GM12891 (cell line): ENCODE data around the gene CYP24A1.

Experiments
- DNase-seq: peaks from one replicate; pipeline ENCODE4 v3.0.0; 2011; ENCODE audit warnings: low spot score; ENCODE audit not compliant: insufficient read length
- FAIRE-seq: peaks from 2 replicates; lab custom pipeline; 2011; peaks lifted over from hg19 to GRCh38; lab: Jason Lieb, UNC
- PAX5 ChIP-seq: IDR thresholded peaks from 2 replicates; pipeline ENCODE4 v1.6.1; 2011; ENCODE audit warnings: low read length, moderate library complexity, mild to moderate bottlenecking; ENCODE audit not compliant: insufficient read depth, severe bottlenecking
- POLR2A ChIP-seq: IDR thresholded peaks from 2 replicates; pipeline ENCODE4 v1.6.1; 2011; ENCODE audit warnings: low read depth, low read length, control low read depth
- POLR2AphosphoS5 ChIP-seq: IDR thresholded peaks from 2 replicates; pipeline ENCODE4 v1.6.1; 2011; ENCODE audit warnings: low read depth, low read length, control low read depth
- POU2F2 ChIP-seq: IDR thresholded peaks from 2 replicates; pipeline ENCODE4 v1.6.1; 2011; ENCODE audit warnings: low read depth, mild to moderate bottlenecking, control low read depth, low read length, moderate library complexity
- SPI1 ChIP-seq: IDR thresholded peaks from 2 replicates; pipeline ENCODE4 v1.6.1; 2011; ENCODE audit warnings: low read depth, low read length, control low read depth
- TAF1 ChIP-seq: IDR thresholded peaks from 2 replicates; pipeline ENCODE4 v1.6.1; 2011; ENCODE audit warnings: low read depth, low read length, control low read depth

The CYP24A1 gene

GRCh38 chr20:54158856-54159418 lies 14.8 kb downstream of the CYP24A1 start:
- DNase-seq (no peak), FAIRE-seq (no peak)

DNA sequence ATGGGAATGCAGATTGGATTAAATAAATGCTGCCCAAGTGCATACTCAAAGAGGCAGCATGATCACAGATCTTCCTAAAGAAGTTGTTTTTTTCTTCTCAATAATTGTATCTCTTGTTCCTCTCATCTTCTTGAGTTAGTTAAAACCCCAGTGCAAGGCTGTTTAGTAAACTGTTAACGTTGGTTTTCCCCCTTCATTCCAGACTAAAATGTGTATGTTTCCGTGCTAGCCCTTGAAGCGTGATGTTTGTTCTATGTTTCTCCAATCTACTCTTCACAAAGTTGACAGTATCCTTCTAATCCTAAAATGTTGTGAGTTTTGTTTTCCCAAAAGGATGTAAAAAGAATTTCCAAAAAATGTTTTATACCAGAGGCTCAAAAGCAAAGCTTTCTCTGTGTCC lies 15.6 kb downstream of the CYP24A1 start:
- TF ChIP-seq POU2F2: no peak
- no peak for TF ChIP-seq PAX5
- TF ChIP-seq SPI1: no peak
- TF ChIP-seq POLR2A: no peak
- no peak for TF ChIP-seq TAF1
- no peak for TF ChIP-seq POLR2AphosphoS5
- no peak for FAIRE-seq
- no peak for DNase-seq

More at GRCh38 chr20:54158856-54159418, 14.8 kb downstream of the CYP24A1 start:
- TF ChIP-seq TAF1: no peak
- TF ChIP-seq POLR2AphosphoS5: no peak
- TF ChIP-seq POU2F2: no peak
- TF ChIP-seq POLR2A: no peak
- TF ChIP-seq SPI1: no peak

GRCh38 chr20:54156981-54157835 lies 16.6 kb downstream of the CYP24A1 start:
- FAIRE-seq (no peak), DNase-seq (no peak)
- TF ChIP-seq POLR2A: no peak
- no peak for TF ChIP-seq POU2F2
- TF ChIP-seq PAX5: no peak
- no peak for TF ChIP-seq TAF1
- no peak for TF ChIP-seq SPI1
- TF ChIP-seq POLR2AphosphoS5: no peak

- DNase-seq (no peak), FAIRE-seq (no peak)
- no peak for TF ChIP-seq POLR2AphosphoS5
- no peak for TF ChIP-seq POU2F2
- TF ChIP-seq POLR2A: no peak
- TF ChIP-seq PAX5: no peak
- TF ChIP-seq TAF1: no peak
- TF ChIP-seq SPI1: no peak
These were observed 17.3 kb downstream of the CYP24A1 start for GRCh38 chr20:54156522-54156921.

- no peak for FAIRE-seq
- no peak for DNase-seq
- TF ChIP-seq PAX5 (no peak), POU2F2 (no peak), SPI1 (no peak), POLR2A (no peak), TAF1 (no peak)
These were observed 18.0 kb downstream of the CYP24A1 start for GRCh38 chr20:54155736-54156317.

DNA sequence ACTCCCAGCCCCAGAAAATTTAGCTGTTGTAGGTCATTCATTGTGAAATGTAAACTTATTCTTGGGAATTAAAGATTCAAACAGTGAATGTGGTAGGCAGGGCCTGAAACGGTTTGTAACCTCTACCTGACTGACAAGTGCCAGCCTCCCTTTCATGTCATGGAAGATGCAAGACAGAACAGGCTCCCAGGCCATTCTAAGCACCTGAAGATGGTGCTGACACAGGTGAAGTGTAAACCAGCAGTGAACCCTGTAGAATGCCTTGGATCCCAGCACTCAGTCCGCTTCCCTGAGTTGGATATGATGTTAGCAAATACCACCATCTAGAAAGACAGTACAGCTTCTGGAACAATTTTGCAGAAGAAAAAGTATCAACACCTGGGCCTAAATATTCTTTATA lies 19.3 kb downstream of the CYP24A1 start:
- no peak for FAIRE-seq
- TF ChIP-seq TAF1 (no peak), POLR2A (no peak), SPI1 (no peak), POLR2AphosphoS5 (no peak), POU2F2 (no peak), PAX5 (no peak)

GRCh38 chr20:54153847-54154246 lies 19.9 kb downstream of the CYP24A1 start:
- no peak for DNase-seq
- TF ChIP-seq POU2F2 (no peak), POLR2A (no peak), TAF1 (no peak), POLR2AphosphoS5 (no peak), SPI1 (no peak), PAX5 (no peak)
- FAIRE-seq: no peak

More for the DNA sequence above, 19.3 kb downstream of the CYP24A1 start:
- no peak for DNase-seq

GRCh38 chr20:54153041-54153327 lies 20.8 kb downstream of the CYP24A1 start:
- FAIRE-seq (no peak), DNase-seq (no peak)
- TF ChIP-seq POLR2A: no peak
- TF ChIP-seq TAF1: no peak
- TF ChIP-seq PAX5: no peak
- no peak for TF ChIP-seq POLR2AphosphoS5
- TF ChIP-seq POU2F2: no peak

DNA sequence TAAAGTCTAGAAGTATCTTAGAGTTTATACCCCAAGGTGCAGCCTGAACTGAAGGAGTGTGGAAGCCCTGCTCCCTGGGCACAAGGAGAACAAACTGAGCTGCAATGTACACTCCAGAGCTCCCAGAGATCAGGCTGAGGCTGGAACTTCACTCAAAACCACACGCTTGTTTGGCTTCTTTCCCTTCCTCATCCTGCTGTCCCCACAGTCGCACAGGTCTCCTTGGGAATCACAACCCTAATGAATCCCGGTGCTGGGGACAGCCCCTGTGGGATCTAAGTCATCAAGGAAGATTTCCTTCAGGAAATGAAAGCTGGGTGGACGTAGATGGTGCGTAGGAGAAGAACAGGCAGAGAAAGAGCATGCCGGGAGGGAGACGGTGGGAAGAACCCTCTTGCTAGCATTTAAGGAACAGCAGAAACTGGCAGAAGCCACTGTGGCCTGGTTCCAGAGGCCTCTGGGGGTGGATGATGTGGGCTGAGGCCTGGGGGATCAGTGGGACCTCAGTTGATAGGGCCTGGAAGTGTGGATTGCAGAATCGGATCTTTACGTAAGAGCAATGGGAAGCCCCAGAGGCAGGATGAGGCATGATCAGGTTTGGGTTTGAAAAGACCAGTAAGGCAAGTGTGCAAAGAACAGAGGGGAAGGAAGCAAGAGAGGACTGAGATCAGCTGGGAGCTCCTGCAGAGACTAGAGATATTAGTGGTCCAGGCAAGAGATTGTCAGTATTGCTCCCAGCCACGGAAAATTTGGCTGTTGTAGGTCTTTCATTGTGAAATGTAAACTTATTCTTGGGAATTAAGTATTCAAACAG lies 21.4 kb downstream of the CYP24A1 start:
- TF ChIP-seq TAF1 (no peak), POLR2A (no peak), PAX5 (no peak), POLR2AphosphoS5 (no peak), SPI1 (no peak), POU2F2 (no peak)
- FAIRE-seq (no peak), DNase-seq (no peak)
